Breast epithelium (tissue), 4 donors: ENCODE data around the gene ZNRD2. TPM values are rescaled to one million over a fixed set of nuclear protein-coding genes. Genes with fewer than 3 reads are reported as not detected.

Experiments used
- DNase-seq, 2 donors: peaks; one replicate each; pipeline ENCODE4 v3.0.0-alpha.2; 2019; ENCODE audit warnings: low spot score in 2 of 2
- H3K27ac ChIP-seq, 2 donors: fragments of 200-600 bp; sonication (generic) in 1 of 2; one replicate each; pipeline ENCODE4 v1.5.1; 2016 to 2019; ENCODE audit warnings: mild to moderate bottlenecking in 1 of 2
- H3K27me3 ChIP-seq, 2 donors: fragments of 200-600 bp; sonication (generic) in 1 of 2; one replicate each; pipeline versions ENCODE4 v1.5.1 to v1.6.0; 2017 to 2019; ENCODE audit warnings: control low read depth in 1 of 2, mild to moderate bottlenecking in 1 of 2
- H3K36me3 ChIP-seq: fragments of 200-600 bp; one replicate; pipeline ENCODE4 v1.5.1; 2019
- H3K4me1 ChIP-seq, 2 donors: fragments of 200-600 bp; sonication (generic); one replicate each; pipeline ENCODE4 v1.5.1; 2016 to 2019; ENCODE audit warnings: control low read depth in 1 of 2
- H3K4me3 ChIP-seq, 3 donors: fragments of 200-600 bp; sonication (generic); 1 replicate in 2 of 3; 2 replicates in 1 of 3; pipeline ENCODE4 v1.5.1; 2016 to 2019; ENCODE audit warnings: mild to moderate bottlenecking in 3 of 3, moderate library complexity in 2 of 3
- H3K9me3 ChIP-seq, 2 donors: fragments of 200-600 bp; sonication (generic) in 1 of 2; one replicate each; pipeline ENCODE4 v1.5.1; 2016 to 2019; ENCODE audit warnings: control low read depth in 1 of 2
- POLR2A ChIP-seq: fragments of 450-650 bp; IDR thresholded peaks from one replicate; pipeline ENCODE4 v1.6.1; 2016; ENCODE audit warnings: antibody characterized with exemption, mild to moderate bottlenecking, moderate library complexity
- POLR2AphosphoS5 ChIP-seq, 3 donors: sonication (generic); formaldehyde crosslinking; IDR thresholded peaks; one replicate each; pipeline ENCODE4 v1.6.1; 2017; ENCODE audit warnings: antibody characterized with exemption in 3 of 3
- intact Hi-C: fragments of 100-400 bp; cut with DNase I; formaldehyde crosslinking; loops from one replicate; pipeline ENCODE4 v1.15.1; 2023; ENCODE audit warnings: low total_unique reads
- total RNA-seq, 3 donors: library from RNA; depleted of rRNA; stranded (reverse); fragments of >200 nt; gene quantifications; one replicate each; pipeline ENCODE4 v1.1.0, GENCODE V29; 2016
- TF ChIP-seq, protein P1 (sequence below), 3 donors: fragments of 450-650 bp; IDR thresholded peaks; one replicate each; pipeline ENCODE4 v1.5.1; 2016 to 2017; ENCODE audit warnings: antibody characterized with exemption in 3 of 3, mild to moderate bottlenecking in 3 of 3, moderate library complexity in 3 of 3

ZNRD2 gene
- total RNA-seq, 3 donors from 2014 or later, result 48.9 to 60.0 (median 59.4) TPM

DNA sequence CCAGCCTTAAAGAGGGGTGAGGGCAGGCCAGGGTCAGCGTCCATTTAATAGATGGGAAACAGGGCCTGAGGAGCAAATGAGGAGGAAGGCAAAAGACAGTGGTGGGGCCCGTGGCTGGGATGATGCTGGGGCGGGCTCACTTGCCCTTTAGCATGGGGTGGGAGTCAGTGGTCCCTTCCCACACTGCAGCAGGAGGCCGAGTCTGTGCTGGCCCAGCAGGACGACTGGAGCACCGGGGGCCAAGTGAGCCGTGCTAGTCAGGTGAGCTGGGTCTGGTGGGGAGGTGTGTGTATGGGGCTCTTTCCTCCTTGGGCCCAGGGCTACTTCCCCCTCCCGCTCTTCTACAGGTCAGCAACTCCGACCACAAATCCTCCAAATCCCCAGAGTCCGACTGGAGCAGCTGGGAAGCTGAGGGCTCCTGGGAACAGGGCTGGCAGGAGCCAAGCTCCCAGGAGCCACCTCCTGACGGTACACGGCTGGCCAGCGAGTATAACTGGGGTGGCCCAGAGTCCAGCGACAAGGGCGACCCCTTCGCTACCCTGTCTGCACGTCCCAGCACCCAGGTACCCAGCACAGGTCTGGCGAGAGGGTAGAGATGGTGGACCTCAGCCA lies 32.6 kb upstream of the ZNRD2 start:
- TF ChIP-seq POLR2AphosphoS5 (IDR thresholded peaks at IDR 0.05) (no peak), POLR2A (no peak)
- TF ChIP-seq, protein P1, sequence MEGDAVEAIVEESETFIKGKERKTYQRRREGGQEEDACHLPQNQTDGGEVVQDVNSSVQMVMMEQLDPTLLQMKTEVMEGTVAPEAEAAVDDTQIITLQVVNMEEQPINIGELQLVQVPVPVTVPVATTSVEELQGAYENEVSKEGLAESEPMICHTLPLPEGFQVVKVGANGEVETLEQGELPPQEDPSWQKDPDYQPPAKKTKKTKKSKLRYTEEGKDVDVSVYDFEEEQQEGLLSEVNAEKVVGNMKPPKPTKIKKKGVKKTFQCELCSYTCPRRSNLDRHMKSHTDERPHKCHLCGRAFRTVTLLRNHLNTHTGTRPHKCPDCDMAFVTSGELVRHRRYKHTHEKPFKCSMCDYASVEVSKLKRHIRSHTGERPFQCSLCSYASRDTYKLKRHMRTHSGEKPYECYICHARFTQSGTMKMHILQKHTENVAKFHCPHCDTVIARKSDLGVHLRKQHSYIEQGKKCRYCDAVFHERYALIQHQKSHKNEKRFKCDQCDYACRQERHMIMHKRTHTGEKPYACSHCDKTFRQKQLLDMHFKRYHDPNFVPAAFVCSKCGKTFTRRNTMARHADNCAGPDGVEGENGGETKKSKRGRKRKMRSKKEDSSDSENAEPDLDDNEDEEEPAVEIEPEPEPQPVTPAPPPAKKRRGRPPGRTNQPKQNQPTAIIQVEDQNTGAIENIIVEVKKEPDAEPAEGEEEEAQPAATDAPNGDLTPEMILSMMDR (IDR thresholded peaks at IDR 0.05), result no peak
- Histone ChIP-seq H3K27ac (peak overlapping the region in 1 of 2 donors; percentile 19), H3K9me3 (no peaks in the 10 kb centered on the region), H3K36me3 (no peaks in the 10 kb centered on the region), H3K4me3 (no peak overlapping the region), H3K4me1 (peaks cover 6 to 12% of the 10 kb centered on the region in 2 donors), H3K27me3 (no peaks in the 10 kb centered on the region)
- intact Hi-C loops, result no loop called here
- no peak for DNase-seq

- intact Hi-C loops, result no loop called here
- Histone ChIP-seq H3K27me3 (no peaks in the 10 kb centered on the region), H3K9me3 (no peaks in the 10 kb centered on the region), H3K36me3 (no peaks in the 10 kb centered on the region), H3K4me1 (peaks cover 6 to 12% of the 10 kb centered on the region in 2 donors), H3K4me3 (no peak overlapping the region), H3K27ac (peak overlapping the region in 1 of 2 donors; percentile 97)
- TF ChIP-seq POLR2A (no peak), POLR2AphosphoS5 (IDR thresholded peaks at IDR 0.05) (no peak)
- TF ChIP-seq, protein P1 (IDR thresholded peaks at IDR 0.05), result no peak
- DNase-seq, result no peak
Observed at GRCh38 chr11:65538232-65538914, 31.9 kb upstream of the ZNRD2 start.

GRCh38 chr11:65538915-65539743 lies 31.1 kb upstream of the ZNRD2 start:
- Histone ChIP-seq H3K36me3 (no peaks in the 10 kb centered on the region), H3K9me3 (no peaks in the 10 kb centered on the region), H3K4me3 (peak overlapping the region in 2 of 3 donors; percentile 56 to 71), H3K27ac (peak overlapping the region; percentile 88 to 97), H3K27me3 (no peaks in the 10 kb centered on the region), H3K4me1 (peaks cover 6 to 12% of the 10 kb centered on the region in 2 donors)
- intact Hi-C loops, result no loop called here
- no peak for DNase-seq
- TF ChIP-seq, protein P1 (IDR thresholded peaks at IDR 0.05), result no peak
- TF ChIP-seq POLR2AphosphoS5 (IDR thresholded peaks at IDR 0.05) (no peak), POLR2A (no peak)

GRCh38 chr11:65539744-65540289 lies 30.5 kb upstream of the ZNRD2 start:
- Histone ChIP-seq H3K27ac (peak overlapping the region; percentile 88 to 97), H3K4me1 (peaks cover 6 to 12% of the 10 kb centered on the region in 2 donors), H3K36me3 (no peaks in the 10 kb centered on the region), H3K4me3 (peak overlapping the region; percentile 41 to 71 (median 56)), H3K9me3 (no peaks in the 10 kb centered on the region), H3K27me3 (no peaks in the 10 kb centered on the region)
- intact Hi-C loops, result loop anchor here (5.0 kb wide), 2 partner anchors 47 to 763 kb away; partner anchors contain the start of gene SF1
- peak in 1 of 2 donors; percentile 83 for DNase-seq
- TF ChIP-seq, protein P1 (IDR thresholded peaks at IDR 0.05), result no peak
- TF ChIP-seq POLR2A (no peak), POLR2AphosphoS5 (IDR thresholded peaks at IDR 0.05) (no peak)
